ENCODE results near the gene TMX1.

TMX1 gene

DNA sequence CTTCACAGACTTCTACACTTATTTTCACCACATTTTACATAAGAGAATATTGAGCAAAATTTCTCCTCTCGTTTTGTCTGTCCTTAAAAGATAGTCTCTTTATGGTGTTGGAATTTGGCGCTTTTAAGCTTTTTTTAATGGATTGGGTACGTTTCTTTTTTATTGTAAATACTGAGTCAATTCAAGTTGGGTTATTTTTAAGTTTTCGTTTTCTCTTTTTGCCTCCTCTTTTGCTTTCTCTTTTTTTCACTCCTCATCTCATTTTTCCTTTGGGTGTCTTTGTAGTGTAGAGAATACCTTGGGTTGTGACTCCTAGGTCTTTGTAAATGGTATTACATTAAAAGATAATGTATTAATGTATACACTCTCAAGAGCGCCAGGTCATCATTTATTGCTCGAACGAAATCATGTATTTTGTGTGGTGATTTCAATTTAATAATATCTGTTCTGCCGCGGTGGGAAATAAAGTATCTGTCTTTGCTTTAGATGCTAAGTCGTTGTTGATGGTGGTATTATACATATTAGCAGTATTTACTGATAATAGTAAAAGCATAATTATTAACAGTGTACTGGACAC lies 845 bp downstream of the TMX1 start:
- TF ChIP-seq, protein P1, sequence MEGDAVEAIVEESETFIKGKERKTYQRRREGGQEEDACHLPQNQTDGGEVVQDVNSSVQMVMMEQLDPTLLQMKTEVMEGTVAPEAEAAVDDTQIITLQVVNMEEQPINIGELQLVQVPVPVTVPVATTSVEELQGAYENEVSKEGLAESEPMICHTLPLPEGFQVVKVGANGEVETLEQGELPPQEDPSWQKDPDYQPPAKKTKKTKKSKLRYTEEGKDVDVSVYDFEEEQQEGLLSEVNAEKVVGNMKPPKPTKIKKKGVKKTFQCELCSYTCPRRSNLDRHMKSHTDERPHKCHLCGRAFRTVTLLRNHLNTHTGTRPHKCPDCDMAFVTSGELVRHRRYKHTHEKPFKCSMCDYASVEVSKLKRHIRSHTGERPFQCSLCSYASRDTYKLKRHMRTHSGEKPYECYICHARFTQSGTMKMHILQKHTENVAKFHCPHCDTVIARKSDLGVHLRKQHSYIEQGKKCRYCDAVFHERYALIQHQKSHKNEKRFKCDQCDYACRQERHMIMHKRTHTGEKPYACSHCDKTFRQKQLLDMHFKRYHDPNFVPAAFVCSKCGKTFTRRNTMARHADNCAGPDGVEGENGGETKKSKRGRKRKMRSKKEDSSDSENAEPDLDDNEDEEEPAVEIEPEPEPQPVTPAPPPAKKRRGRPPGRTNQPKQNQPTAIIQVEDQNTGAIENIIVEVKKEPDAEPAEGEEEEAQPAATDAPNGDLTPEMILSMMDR (IDR thresholded peaks at IDR 0.05; ENCODE audit: low read length, missing control alignments), result no peak
- peak overlapping the region; percentile 94 for H3K4me3 ChIP-seq (replicated peaks; ENCODE audit: low read depth, low read length)
- no peak for DNase-seq (ENCODE audit: low read depth)

DNA sequence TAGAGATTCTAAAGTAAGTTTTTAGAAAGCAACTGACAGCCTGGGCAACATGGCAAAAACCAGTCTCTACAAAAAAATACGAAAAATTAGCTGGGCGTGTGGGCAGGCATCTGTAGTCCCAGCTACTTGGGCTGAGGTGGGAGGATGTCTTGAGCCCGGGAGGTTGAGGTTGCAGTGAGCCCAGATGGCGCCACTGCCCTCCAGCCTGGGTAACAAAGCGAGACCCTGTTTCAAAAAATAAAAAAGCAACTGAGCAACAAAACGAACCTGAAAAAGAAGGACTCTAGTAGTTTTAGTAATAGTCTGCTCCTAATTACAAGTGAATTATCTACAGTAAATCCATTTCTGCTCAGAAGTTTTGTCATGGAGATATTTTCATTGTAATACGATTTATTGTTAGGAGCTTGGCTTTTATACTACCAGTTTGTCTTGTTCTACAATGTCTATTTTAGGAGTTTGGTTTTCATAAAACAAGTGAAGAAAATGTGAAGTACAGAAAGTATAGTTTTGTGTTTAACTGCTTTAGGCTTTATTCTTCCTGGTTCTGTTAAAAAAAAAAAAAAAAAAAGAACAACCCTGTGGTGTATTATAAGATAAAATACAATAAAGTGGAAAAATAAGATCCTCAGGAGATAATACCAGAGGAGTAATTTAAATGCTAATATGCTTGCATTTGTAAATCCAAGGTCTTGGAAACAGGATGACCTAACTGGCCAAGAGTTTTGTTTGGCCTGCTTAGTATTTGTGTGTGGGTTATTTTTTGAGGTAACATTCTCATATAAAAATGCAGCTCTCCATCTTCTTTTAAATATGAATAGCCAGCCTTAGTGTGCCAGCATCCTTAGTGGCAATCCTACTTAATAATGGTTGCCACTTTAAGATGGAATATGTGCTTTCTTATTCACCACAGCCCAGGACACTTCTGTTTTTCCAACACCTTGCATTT lies 2.8 kb downstream of the TMX1 start:
- no peak for DNase-seq (ENCODE audit: low read depth)
- TF ChIP-seq, protein P1 (IDR thresholded peaks at IDR 0.05; ENCODE audit: low read length, missing control alignments), result no peak
- no peak overlapping the region for H3K4me3 ChIP-seq (replicated peaks; ENCODE audit: low read depth, low read length)

DNA sequence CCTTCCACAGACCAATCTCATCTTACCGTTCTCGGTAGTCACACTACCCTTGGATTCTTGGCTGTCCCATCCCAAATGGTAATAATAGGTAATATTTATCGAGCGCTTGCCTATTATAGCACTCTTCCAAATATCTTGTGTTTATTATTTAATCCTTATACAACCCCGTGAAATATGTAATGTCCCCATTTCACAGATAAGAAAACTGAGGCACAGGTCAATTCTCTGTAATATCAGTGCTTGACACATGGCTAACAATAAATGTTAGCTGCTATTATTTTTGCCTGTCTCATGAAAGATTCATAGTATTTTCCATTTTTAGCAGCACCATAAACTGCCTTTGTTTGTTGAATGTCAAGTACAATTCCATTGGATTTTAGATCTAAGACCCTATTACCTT lies 4.5 kb downstream of the TMX1 start:
- DNase-seq (ENCODE audit: low read depth), result no peak
- TF ChIP-seq, protein P1 (IDR thresholded peaks at IDR 0.05; ENCODE audit: low read length, missing control alignments), result no peak
- H3K4me3 ChIP-seq (replicated peaks; ENCODE audit: low read depth, low read length), result no peak overlapping the region

DNA sequence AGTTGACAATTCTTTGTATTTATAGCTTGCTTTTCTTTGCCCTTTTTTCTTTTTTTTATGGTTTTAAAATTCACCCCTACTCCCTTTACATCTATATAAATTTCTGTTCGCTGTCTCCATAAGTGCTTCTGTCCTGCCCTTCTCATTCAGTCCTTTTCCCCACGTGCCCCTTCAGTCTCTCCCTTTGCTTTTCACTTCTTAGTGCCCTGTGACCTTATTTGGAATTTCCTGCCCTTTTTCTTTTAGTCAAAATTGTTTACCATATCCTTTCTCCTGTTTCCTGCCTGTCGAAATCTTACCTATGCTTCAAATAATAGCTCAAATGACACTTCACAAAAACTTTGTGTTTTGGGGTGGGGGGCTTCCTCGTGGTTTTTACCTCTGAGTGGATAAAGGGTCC lies 6.0 kb downstream of the TMX1 start:
- H3K4me3 ChIP-seq (replicated peaks; ENCODE audit: low read depth, low read length), result no peak overlapping the region
- TF ChIP-seq, protein P1 (IDR thresholded peaks at IDR 0.05; ENCODE audit: low read length, missing control alignments), result no peak

DNA sequence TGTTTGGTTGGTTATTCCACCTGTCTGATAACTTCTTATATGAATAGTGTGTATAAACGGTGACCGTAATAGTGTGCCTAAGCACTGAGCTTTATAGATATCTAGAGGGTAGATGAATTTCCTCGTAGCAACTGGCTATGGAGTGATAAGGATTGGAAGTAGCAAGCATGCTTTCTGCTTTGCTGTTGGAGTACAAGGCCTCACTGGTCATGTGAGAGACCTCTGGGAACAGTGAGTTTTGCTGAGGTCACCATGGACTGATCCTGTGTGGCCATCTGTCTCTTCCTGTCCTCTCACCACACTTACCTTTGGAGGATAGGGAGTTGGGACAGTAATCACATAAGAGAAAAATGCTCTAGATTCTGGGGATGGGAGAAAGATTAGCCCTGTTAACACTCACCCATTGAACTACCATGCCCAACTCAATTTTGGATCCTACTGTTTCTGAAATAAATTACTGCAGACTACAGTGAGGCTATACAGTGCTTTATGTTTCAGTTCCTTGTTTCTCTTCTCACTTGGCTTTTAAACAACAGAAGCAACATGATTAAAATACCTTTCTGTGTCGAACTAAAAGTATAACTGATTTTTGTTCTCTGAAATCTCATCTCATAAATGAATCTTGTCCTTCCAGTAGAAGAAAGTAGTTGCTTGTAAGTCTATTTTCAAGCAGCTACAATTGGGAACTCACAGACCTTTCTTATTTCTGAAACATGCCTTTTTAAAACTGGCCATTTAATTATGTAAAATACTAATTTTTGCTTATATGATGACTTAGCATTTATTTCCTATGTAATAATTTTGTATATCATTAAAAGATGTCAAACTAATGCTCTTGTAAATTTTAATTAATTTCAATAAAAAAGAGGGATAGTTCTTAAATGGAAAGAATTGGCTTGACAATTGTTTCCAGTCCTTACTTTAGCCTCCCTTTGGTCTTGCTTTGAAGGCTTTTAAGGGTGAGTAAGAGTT lies 8.3 kb downstream of the TMX1 start:
- no peak for DNase-seq (ENCODE audit: low read depth)

More for the DNA sequence above, 6.0 kb downstream of the TMX1 start:
- no peak for DNase-seq (ENCODE audit: low read depth)

DNA sequence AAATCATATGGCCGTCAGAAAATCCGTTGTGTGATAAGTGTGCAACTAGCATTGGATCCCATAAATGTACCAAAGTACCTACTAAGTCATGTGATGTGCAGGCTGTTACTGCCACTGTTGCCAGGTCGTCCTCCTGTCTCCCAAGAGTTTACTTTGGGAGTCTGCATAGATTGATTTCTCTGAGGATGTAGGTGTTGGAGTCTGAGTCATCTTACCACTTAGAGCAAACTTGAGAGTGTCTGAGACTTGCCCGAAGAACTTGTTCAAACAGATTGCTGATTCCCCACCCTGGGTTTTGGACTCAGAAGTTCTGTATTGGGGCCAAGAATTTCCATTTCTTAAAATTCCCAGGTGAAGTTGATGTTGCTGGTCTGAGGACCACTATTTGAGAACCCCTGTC lies 11.4 kb downstream of the TMX1 start:
- TF ChIP-seq, protein P1 (IDR thresholded peaks at IDR 0.05; ENCODE audit: low read length, missing control alignments), result no peak
- H3K4me3 ChIP-seq (replicated peaks; ENCODE audit: low read depth, low read length), result no peak overlapping the region
- no peak for DNase-seq (ENCODE audit: low read depth)

More for the DNA sequence above, 8.3 kb downstream of the TMX1 start:
- no peak overlapping the region for H3K4me3 ChIP-seq (replicated peaks; ENCODE audit: low read depth, low read length)
- TF ChIP-seq, protein P1 (IDR thresholded peaks at IDR 0.05; ENCODE audit: low read length, missing control alignments), result no peak

Measured in fibroblast of pulmonary artery (primary cell).